NCI-H510A treated with DMSO at 0.1 percent for 48 hours (cell line): ENCODE data around the gene ZNF544.

Experiments used
- DNase-seq: peaks from one replicate; lab custom pipeline; 2025; lab: John Stamatoyannopoulos, UW

ZNF544 gene

DNA sequence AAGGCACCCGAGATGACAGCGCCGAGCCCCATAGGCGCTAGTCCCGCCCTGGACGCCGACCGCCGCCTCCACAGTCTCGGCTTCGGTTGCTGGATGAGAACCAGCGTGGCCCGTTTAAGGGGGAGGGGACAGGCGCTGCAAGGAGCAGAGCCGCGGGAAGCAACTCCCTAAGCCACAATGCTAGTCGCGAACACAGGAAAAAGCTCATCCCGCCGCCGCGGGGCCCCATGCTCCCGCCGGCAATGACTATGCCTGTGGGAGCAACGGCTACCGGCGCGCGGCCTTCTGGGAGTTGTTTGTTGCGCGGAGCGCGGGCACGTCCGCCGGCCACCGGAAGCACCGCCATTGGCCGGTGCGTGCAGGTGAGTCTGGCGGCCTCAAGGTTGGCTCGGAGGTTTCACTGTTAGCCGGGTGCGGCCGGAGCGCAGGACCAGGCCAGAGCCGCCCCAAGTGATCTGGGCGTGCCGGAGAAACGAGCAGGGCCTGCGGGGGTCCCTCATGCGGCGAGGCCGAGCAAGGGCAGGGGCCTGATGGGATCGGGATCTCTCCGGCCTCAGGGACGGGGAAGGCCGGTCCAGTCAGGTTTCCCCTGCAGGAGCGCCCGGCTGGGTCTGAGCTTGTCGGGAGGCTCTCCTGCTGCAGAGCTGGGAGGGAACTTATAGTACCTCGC is at the start of gene ZNF544:
Gene ZNF544 (plus strand): TSS at position 330 of the 670 bp plus-strand sequence. CDS start 15,110 bp downstream, outside the sequence.
- peak; percentile 73 for DNase-seq

DNA sequence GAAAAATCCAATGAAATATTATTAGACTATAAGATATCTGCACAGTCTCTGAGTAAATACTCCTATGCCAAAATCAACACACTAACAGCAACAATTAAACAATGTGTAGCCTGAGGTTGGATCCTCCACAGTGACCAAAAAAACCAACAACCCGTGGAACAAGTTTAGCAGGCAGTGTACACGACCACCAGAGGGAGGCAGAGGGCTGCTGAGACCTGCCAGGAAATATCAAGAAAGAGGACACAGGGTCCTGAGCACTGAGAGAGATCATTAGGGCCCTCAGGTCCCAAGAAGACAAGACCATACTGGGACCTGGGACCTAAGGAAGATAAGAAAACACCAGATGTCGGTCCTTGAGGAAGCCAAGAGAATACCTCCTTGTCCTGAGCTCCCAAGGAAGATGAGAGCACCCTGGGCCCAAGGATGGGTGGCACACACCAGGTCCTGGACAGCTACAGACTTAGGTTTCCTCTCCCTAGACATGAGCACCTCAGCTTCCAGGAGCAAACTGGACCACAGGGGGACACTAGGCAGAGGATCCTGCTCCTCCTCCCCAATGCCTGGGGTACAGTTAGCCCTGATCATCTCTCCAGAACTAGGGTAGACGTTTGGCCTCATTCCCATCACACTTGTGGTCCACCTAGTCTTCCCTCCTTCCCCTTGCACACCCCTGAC is 46.7 kb upstream of the ZNF544 start:
- no peak for DNase-seq

DNA sequence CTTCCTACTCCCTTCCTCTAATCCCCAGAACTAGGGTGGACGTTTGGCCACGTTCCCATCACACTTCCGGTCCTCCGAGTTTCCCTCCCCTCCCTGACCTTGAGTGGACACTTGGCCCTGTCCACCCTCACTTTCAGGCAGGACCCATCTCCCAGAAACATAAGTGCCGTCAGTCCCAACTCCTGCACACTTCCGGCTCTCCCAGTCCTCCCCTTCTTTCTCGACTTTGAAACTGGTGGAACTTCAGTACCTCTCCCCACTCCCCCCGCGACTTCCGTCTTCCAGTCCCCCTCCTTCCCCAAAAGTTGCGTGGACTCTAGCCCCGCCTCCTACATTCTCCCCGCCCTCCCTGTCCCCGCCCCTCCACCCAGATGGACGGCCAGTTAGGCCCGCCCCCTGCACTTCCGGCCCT is 46.1 kb upstream of the ZNF544 start:
- no peak for DNase-seq

DNA sequence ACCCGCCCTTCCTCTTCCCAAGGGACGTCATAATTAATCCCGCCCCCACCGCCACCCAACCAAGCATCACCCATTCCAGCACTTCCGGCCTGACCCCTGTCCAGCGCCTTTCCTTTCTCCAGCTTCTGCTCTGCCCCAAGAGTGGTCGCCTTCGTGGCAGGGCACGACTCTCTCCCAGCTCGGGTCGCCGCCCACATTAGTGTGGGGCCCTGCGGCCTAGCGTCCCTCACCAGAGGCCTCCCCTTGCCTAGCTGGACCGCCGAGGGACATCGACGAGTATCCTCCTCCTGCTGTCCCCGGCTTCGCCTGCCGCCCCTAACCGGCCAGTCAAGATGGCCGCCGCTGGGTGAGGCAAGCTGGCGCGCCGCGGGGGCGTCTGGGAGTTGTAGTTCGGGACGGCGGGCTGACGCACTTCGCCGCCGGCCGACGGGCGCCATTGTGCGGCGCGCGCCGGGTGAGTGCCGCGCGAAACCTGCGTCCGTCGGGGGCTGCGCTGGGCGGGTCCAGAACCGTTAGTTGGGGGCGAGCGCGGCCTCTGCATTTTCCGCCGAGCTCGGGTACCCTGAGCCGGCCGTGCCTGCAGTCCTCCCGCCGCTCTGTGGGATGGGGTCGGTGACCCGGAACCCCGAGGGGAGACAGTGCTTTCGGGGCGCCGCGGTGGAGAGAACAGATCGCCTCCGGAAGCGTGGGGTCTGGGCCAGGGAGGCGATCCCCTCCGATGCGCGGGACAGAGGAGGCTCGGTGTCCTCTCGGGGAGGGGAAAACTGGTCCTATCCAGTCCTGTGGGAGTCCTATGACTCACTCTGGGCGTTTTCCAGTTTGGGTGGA is 45.5 kb upstream of the ZNF544 start, which contains the start of gene ZNF274:
Gene ZNF274 (plus strand): TSS at position 73 of the 828 bp plus-strand sequence. CDS start 905 bp downstream, outside the sequence.
- peak; percentile 72 for DNase-seq

DNA sequence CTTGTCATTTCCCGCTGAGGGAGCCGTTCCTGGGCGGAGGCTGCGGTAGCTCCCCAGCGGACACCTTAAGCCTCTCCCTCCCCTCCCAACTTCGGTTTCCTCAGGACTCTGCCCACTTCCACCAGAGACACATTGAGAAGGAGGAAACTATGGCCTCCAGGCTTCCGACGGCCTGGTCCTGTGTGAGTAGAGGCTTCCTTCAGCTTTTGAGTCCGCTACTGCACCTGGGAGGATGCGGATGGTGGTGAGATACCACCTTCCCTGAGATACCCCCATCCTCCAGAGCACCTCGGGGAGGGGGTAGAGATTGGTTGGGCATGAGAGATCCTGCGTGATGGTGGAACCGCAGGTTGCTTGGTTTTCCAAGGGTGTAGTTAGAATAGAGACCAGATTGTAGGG is 44.9 kb upstream of the ZNF544 start:
- DNase-seq = no peak

DNA sequence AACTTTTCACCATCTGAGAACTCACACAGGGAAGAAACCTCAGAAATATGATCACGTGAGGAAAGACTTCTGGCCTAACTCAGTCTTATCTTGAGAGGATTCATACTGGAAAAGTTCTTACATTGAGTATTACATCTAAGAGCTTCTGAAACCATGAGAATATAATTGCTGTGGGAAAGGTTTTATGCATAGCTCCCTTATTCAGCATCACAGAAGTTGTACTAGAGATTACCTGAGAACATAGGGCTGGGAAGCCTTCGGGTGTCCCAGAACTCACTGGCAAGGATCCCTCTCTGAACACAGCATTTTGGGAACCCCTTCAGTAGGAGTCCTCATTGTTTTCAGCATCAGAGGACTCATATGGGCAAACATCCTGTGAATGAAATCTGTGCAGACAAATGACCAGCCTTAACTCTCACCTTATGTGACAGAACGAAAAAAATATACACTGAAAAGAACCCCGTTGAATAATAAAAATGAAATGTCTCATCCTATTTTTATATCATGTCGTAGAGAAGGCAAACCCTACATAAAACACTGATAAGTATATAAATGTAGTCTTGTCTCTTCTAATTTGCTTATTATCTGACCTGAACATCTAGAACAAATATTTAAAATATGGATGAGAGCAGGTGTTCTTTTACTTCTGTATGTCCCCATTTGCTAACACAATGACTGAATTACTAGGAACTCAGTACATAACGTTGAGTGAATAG is 31.7 kb upstream of the ZNF544 start:
- DNase-seq = no peak

DNA sequence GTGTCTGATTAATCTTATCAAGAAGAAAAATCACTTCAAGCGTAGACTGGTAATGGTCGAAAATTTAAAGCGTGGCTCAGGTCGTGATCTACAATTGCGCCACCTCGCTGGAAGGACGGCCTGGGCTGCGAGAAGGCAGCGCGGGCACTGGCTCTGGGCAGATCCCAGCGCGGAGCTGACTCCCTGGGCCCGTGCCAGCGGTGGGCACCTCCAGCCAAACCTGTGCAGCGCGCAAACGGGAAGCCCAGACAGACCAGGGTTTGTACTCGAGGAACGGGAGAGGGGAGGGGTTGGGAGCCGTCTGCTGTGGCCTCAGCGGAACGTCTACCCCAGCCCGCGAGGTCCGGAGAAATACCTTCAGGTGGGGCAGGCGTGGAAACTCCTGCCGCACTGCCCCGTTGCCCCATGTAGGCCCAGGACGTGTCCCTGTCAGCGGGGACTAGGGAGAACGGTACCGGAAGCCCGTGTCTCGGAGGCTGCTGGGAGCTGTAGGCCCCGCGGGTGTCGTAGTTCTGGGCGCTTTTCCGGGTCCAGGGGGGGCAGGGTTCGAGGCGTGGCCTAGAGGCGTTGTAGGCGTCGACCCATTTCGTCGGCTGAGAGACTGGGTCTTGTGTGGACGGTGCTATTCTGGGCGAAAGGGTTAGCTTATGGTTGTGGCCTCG is 24.8 kb upstream of the ZNF544 start:
- no peak for DNase-seq

DNA sequence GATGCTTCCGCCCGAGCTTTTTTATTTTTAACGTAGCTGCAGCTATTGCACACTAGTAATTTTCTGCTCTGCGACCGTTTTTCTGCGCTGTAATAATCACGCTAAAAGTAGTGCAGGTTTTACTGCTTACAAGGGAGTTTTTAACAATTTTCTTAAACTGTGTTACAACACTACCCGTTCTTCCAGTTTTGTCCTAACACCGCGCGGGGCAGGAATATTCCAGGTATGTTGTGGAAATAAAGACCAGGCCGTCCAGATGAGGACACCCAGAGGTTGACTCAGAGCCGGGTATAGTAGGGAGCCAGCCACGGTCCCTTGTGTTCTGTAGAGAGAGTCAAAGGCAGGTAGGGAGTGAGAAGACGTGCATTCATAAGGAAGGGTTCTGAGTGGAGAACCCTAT is 24.1 kb upstream of the ZNF544 start:
- DNase-seq = no peak

DNA sequence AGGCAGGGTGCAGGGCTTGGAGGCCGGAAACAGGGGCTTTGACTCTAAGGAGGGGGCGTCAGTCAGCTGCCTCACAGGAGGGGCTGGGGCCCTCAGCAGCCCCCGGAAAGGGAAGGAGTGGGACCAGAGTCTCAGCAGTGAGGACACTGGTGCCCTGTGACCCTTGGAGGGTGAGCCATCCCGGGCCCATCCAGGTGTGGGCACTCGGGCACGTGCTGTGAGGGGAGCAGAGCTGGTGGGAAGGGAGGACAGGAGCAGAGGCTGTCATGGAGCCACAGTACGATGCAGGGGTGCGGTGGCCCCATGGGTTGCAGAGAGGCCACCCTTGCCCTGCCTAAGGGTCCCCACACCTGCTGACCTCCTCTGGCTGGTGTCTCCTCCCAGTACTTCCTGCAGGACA is 19.1 kb upstream of the ZNF544 start:
- no peak for DNase-seq

DNA sequence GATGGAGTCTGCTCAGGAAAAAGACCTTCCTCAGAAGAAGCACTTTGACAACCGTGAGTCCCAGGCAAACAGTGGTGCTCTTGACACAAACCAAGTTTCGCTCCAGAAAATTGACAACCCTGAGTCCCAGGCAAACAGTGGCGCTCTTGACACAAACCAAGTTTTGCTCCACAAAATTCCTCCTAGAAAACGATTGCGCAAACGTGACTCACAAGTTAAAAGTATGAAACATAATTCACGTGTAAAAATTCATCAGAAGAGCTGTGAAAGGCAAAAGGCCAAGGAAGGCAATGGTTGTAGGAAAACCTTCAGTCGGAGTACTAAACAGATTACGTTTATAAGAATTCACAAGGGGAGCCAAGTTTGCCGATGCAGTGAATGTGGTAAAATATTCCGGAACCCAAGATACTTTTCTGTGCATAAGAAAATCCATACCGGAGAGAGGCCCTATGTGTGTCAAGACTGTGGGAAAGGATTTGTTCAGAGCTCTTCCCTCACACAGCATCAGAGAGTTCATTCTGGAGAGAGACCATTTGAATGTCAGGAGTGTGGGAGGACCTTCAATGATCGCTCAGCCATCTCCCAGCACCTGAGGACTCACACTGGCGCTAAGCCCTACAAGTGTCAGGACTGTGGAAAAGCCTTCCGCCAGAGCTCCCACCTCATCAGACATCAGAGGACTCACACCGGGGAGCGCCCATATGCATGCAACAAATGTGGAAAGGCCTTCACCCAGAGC is 16.2 kb upstream of the ZNF544 start:
- DNase-seq = no peak

DNA sequence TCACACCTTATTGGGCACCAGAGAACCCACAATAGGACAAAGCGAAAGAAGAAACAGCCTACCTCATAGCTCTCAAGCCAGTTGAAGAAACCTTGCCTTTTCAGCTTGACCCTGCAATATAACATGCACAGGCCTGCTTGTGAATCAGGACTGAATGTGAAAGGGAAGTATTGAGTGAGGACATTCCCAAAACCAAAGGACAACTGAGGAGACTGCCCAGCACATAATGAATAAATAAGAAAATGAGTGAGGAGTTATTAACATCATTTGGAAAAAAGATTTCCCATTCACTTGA is 15.7 kb upstream of the ZNF544 start:
- DNase-seq = no peak

DNA sequence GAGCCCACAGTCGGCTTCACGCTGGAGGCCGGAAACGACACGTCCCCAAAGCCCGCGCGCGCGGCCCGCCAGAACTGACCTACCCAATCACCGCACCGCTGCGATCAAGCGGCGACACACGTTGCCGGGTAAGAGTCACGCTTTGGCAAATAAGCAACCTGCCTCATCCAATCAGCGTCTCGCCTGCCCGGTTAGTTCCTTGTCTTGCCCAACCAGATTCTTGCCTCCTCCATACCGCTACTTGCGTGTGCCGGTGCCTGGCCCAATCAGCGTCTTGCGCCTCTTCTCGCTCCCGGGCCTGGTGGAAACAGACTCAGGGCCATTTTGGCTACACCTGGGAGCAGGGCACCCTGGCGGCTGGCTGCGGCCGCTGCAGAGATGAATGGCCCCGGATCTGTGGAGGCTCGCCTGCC is 11.6 kb upstream of the ZNF544 start:
- no peak for DNase-seq

DNA sequence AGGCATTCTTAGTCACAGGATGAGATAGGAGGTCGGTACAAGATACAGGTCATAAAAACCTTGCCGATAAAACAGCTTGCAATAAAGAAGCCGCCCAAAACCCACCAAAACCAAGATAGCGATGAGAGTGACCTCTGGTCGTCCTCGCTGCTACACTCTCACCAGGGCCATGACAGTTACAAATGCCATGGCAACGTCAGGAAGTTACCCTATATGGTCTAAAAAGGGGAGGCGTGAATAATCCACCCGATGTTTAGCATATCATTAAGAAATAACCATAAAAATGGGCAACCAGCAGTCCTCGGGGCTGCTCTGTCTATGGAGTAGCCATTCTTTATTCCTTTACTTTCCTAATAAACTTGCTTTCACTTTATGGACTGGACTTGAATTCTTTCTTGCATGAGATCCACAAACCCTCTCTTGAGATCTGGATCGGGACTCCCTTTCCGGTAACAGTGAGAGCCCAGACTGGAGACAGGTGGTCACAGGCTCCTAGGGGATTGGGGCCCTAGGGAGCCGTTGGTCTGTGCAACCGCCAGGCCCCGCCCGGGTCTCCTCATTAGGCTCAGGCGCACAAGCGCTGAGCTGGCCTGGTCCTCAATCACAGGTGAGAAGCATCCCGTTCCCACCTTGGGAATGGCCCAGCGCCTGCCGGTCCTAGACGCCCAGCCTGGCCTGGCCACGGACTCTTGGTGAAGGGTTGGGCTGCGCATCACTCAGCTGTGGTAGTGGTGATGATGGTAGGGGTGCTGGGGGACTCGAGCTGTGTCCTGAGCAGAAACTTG is 10.9 kb upstream of the ZNF544 start:
- no peak for DNase-seq

DNA sequence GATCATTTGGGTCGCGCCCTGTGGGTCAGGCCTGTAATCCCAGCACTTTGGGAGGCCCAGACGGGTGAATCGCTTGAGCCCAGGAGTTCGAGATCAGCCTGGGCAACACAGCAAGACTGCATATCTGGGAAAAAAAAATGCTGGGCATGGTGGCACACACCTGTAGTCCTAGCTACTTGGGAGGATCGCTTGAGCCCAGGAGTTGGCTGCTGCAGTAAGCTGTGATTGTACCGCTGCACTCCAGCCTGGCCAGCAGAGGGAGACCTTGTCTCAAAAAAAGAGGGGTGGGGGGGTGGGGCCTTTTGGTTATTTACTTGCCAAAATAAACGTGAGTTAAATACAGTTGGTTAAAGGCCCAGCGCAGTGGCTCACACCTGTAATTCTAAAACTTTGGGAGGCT is 9.8 kb upstream of the ZNF544 start:
- DNase-seq = no peak

DNA sequence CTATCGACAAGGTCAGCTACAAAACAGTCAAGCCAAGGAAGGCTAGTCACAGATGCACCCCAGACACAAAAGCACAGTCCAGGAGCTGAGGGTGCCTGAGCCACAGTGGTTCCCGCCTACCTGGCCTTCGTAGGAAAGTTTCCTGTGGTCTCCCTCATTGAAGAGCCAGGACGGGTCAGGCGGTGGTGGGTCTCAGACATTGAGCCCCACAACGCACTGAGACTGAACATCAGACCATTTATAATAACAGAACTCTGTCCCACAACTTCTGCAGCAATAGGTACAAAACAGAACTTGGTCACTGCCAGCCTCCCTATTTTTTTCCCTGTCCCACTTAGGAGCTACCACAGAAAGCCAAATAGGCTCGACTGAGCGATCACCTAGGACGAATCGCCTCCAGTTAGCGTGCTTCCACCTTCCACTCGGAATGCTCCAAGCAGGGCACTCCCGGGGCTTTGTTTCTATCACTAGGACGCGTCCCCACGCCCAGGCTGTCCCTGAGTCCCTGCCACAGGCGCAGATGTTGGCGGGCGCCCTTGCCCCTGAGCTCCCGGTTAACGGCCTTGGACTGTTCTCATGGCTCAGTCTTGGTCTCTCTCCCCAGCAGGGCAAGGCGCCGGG is 640 bp upstream of the ZNF544 start:
- peak; percentile 63 for DNase-seq

DNA sequence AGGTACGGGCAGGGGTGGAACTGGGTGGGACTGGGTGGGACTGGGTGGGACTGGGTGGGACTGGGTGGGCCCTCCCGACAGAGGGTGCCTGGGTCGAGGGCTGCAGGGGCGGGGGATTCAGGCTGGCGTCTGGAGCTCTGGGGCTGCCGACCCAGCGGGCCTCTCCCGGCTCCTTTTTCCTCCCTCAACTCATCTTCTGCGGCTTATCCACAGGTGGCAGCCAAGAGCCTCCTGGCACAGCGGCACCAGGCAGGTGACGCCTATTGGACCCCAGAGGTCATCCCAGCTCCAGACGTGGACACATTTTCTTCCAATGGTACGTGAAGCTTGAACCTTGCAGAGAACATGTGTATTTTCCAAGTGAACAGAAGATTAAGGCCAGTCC is 533 bp downstream of the ZNF544 start:
- DNase-seq = no peak

DNA sequence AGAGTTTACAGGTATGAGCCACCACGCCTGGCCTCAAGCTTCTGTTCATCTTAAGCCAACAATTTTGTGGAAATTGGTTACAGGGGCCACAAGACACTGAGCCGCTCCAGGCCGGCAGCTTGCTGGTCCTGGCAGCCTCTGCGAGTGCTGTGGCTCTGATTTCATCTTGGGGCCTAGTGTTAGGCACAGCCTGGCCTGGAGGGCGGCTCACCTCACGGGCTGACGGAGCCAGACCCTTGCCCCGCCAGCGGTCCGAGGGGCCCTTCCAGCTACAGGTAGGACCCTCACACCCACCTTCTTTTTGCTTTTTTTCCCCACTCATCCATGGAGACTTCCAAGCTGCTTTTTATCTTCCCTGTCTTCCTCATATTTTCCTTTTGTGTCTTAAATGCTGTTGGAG is 8.6 kb downstream of the ZNF544 start:
- DNase-seq = no peak

DNA sequence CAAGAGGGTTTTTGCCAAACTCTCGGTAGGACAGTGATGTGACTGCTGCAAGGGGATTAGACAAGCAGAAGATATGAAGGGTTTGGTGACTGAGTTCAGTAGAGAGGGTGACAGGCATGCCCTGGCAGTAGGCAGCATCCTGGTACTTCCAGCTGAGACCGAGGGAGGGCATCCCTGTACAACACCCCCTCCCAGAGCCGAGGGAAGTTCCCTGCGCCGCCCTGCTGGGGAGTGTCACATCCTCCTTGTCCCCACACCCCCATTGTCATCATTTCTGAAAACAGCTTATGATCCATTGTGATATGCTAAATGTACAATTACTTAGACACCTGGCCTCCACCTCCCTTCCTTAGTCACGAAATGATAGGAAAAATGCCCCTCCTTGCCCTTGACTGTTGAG is 14.6 kb downstream of the ZNF544 start:
- DNase-seq = no peak

DNA sequence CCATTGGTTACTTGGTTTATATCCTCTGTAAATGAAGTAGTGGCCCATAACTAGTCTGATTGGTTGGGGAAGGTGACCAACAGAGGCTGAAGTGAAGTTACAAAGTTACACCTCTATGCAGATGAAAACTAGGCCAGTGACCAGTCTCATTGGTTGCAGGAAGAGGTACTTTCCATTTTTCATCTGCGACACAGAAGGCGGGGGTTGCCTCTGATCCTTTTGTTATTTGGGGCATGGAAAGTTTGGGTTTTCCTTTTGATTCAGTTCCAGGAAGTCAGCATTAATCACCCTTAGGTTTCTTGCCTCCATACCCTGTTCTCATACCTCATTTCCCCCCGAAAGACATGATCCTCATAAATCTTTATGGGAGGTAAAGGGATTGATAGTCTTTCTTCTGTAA is 20.2 kb downstream of the ZNF544 start:
- no peak for DNase-seq

DNA sequence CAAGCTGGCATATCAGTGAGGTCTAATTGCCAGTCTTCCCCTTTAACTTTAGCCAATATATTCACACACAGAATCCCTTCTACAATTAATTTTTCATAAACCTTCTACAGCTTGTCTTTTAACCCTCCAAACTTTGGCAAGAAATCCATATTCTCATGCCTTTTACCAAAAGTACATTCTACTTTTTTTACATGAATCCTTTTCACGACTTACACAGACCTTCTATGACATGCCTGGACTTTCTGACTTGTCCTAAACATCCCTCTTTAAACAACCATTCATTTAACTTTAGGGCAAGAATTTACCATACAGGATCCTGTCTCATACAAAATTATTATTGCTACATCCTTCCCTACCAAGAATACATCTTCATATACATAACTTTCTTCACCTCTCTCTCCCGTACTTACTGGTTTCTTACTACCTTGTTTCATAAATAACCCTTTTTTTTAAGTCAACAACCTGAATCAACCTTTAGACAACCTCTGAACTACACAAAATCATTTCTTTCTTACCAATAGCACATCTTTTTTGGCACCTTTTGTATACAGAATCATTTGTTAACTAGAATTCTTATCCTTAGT is 23.5 kb downstream of the ZNF544 start:
- no peak for DNase-seq
